Spleen (tissue), 11 donors: Measurements from ENCODE around the gene CLDND1. TPM values are rescaled to one million over a fixed set of nuclear protein-coding genes. Genes with fewer than 3 reads are reported as not detected.

Experiments
- DNase-seq: peaks from one replicate; pipeline ENCODE4 v3.0.0-alpha.2; 2020
- H3K27ac ChIP-seq, 8 donors: fragments of 200-600 bp; sonication (generic) in 7 of 8; 1 replicate in 4 of 8; 2 replicates in 4 of 8; pipeline versions ENCODE4 v1.5.0 to v1.8.0; 2016 to 2021; ENCODE audit warnings: inconsistent platforms in 4 of 8, mild to moderate bottlenecking in 4 of 8, moderate library complexity in 1 of 8
- H3K27me3 ChIP-seq, 7 donors: fragments of 200-600 bp; sonication (generic) in 6 of 7; replicated peaks in 1 of 7; 1 replicate in 4 of 7; 2 replicates in 3 of 7; pipeline versions ENCODE4 v1.5.0 to v1.8.0; 2016 to 2021; ENCODE audit warnings: inconsistent platforms in 3 of 7, mild to moderate bottlenecking in 1 of 7
- H3K36me3 ChIP-seq, 6 donors: fragments of 200-600 bp; sonication (generic) in 5 of 6; 1 replicate in 4 of 6; 2 replicates in 2 of 6; pipeline versions ENCODE4 v1.5.0 to v1.8.0; 2016 to 2021; ENCODE audit warnings: inconsistent platforms in 2 of 6
- H3K4me1 ChIP-seq, 6 donors: fragments of 200-600 bp; sonication (generic) in 5 of 6; 1 replicate in 3 of 6; 2 replicates in 3 of 6; pipeline versions ENCODE4 v1.5.0 to v1.8.0; 2016 to 2021; ENCODE audit warnings: inconsistent platforms in 3 of 6
- H3K4me3 ChIP-seq, 8 donors: fragments of 200-600 bp; sonication (generic) in 7 of 8; 1 replicate in 4 of 8; 2 replicates in 4 of 8; pipeline versions ENCODE4 v1.5.0 to v1.8.0; 2016 to 2021; ENCODE audit warnings: inconsistent platforms in 4 of 8, mild to moderate bottlenecking in 4 of 8, moderate library complexity in 2 of 8
- H3K9me3 ChIP-seq, 8 donors: fragments of 200-600 bp; sonication (generic) in 7 of 8; 1 replicate in 4 of 8; 2 replicates in 4 of 8; pipeline versions ENCODE4 v1.5.0 to v1.8.0; 2016 to 2021; ENCODE audit warnings: inconsistent platforms in 4 of 8
- CTCF ChIP-seq, 11 experiments: fragments of 200-600 bp in 7 of 11; fragments of 450-650 bp in 4 of 11; sonication (generic) in 4 of 11; IDR thresholded peaks in 8 of 11; conservative IDR thresholded peaks in 3 of 11; 1 replicate in 7 of 11; 2 replicates in 4 of 11; pipeline versions ENCODE4 v1.4.0 to v1.8.0; 2016 to 2021; ENCODE audit warnings: antibody characterized with exemption in 11 of 11, inconsistent platforms in 4 of 11, mild to moderate bottlenecking in 1 of 11
- POLR2A ChIP-seq, 3 donors: fragments of 450-650 bp; IDR thresholded peaks; one replicate each; pipeline ENCODE4 v1.5.1; 2017; ENCODE audit warnings: antibody characterized with exemption in 3 of 3, mild to moderate bottlenecking in 1 of 3
- POLR2AphosphoS5 ChIP-seq, 3 donors: sonication (generic); formaldehyde crosslinking; IDR thresholded peaks; one replicate each; pipeline ENCODE4 v1.5.1; 2017; ENCODE audit warnings: antibody characterized with exemption in 3 of 3
- WGBS, 5 donors: extraction: QIAGEN DNeasy Blood & Tissue Kit in 3 of 5; methylation state at CpG; one replicate each; pipeline versions ENCODE4 v1.1.5 to v1.1.7; 2013 to 2018; 5-methylcytosine and 5-hydroxymethylcytosine counted together
- intact Hi-C: fragments of 100-400 bp; cut with DNase I; formaldehyde crosslinking; loops from one replicate; pipeline ENCODE4 v1.15.0; 2023; ENCODE audit warnings: low total_unique reads
- polyA plus RNA-seq, 3 donors: library from polyadenylated mRNA; stranded (reverse); fragments of 200-250 nt; gene quantifications; one replicate each; pipeline ENCODE4 v1.2.1, GENCODE V29; 2013
- total RNA-seq, 7 donors: library from RNA; depleted of rRNA in 3 of 7; stranded (reverse); fragments of >200 nt in 3 of 7; fragmentation: NEBNext Ultra II Directional in 4 of 7; extraction: Animal tissue kit (Norgen Biotek cat#: 25700) in 4 of 7; gene quantifications; one replicate each; pipeline versions ENCODE4 v1.1.0 to v1.2.1, GENCODE V29; 2016 to 2021
- donor health status: healthy with polysubstance abuse.
- donor health status: DM: no; HTN: no; CAD: no; lungs with moderate emphysema.
- donor health status: DM: no; HTN: no; CAD: no.
- donor health status: Bipolar disorder and iron deficiency.
- donor health status: healthy.
- donor health status: DM: no; HTN: no; CAD: no.
- donor health status: DM: yes; HTN: yes; CAD: no.

Gene CLDND1
- total and polyA plus RNA-seq, 10 donors, result 26.1 to 174 (median 95.6) TPM

GRCh38 chr3:98518816-98519215 is 3.9 kb downstream of the CLDND1 start:
- no peak for TF ChIP-seq CTCF (IDR thresholded peaks at IDR 0.05 in 8 of 11, conservative IDR thresholded peaks at IDR 0.05 in 3 of 11)
- TF ChIP-seq POLR2A (IDR thresholded peaks at IDR 0.05), result no peak
- no peak for TF ChIP-seq POLR2AphosphoS5 (IDR thresholded peaks at IDR 0.05)
- no peak overlapping the region for H3K27ac ChIP-seq
- DNase-seq, result no peak
- peaks cover 14 to 53% (median 29%) of the 10 kb centered on the region in 6 donors for H3K4me1 ChIP-seq
- WGBS, 5 donors, result 90 to 99% (median 97%) methylated on average over 2 of the region's 2 CpGs
- intact Hi-C loops, result no loop called here
- H3K27me3 ChIP-seq, result no peaks in the 10 kb centered on the region
- no peak overlapping the region for H3K4me3 ChIP-seq
- H3K9me3 ChIP-seq, result no peaks in the 10 kb centered on the region
- H3K36me3 ChIP-seq, result peaks cover 0 to 73% (median 27%) of the 10 kb centered on the region in 6 donors

GRCh38 chr3:98514948-98515347 is 7.8 kb downstream of the CLDND1 start:
- TF ChIP-seq CTCF (IDR thresholded peaks at IDR 0.05 in 8 of 11, conservative IDR thresholded peaks at IDR 0.05 in 3 of 11) (no peak), POLR2A (IDR thresholded peaks at IDR 0.05) (no peak), POLR2AphosphoS5 (IDR thresholded peaks at IDR 0.05) (no peak)
- peaks cover 0 to 100% (median 35%) of the 10 kb centered on the region in 6 donors for H3K36me3 ChIP-seq
- intact Hi-C loops, result no loop called here
- DNase-seq, result no peak
- peaks cover 0 to 23% (median 11%) of the 10 kb centered on the region in 6 donors for H3K4me1 ChIP-seq
- no peak overlapping the region for H3K27ac ChIP-seq
- H3K27me3 ChIP-seq, result no peaks in the 10 kb centered on the region
- H3K4me3 ChIP-seq, result no peak overlapping the region
- no peaks in the 10 kb centered on the region for H3K9me3 ChIP-seq
- 92 to 100% (median 96%) methylated on average over 1 of the region's 1 CpG for WGBS, 5 donors

- no peaks in the 10 kb centered on the region for H3K9me3 ChIP-seq
- H3K4me1 ChIP-seq, result peaks cover 0 to 11% (median 4%) of the 10 kb centered on the region in 6 donors
- no peak for DNase-seq
- H3K4me3 ChIP-seq, result no peak overlapping the region
- 96 to 100% (median 98%) methylated on average over 3 of the region's 3 CpGs for WGBS, 5 donors
- TF ChIP-seq POLR2A (IDR thresholded peaks at IDR 0.05), result no peak
- TF ChIP-seq CTCF (IDR thresholded peaks at IDR 0.05 in 8 of 11, conservative IDR thresholded peaks at IDR 0.05 in 3 of 11), result no peak
- intact Hi-C loops, result no loop called here
- peaks cover 0 to 100% (median 28%) of the 10 kb centered on the region in 6 donors for H3K36me3 ChIP-seq
- H3K27ac ChIP-seq, result no peak overlapping the region
- H3K27me3 ChIP-seq, result no peaks in the 10 kb centered on the region
Measured at GRCh38 chr3:98513736-98514135, 9.0 kb downstream of the CLDND1 start.

- Histone ChIP-seq H3K27me3 (no peaks in the 10 kb centered on the region), H3K4me3 (no peak overlapping the region), H3K9me3 (no peaks in the 10 kb centered on the region), H3K27ac (no peak overlapping the region), H3K4me1 (peaks cover 0 to 4% (median 0%) of the 10 kb centered on the region in 6 donors), H3K36me3 (peaks cover 0 to 100% (median 22%) of the 10 kb centered on the region in 6 donors)
- no peak for DNase-seq
- TF ChIP-seq POLR2AphosphoS5 (IDR thresholded peaks at IDR 0.05), result no peak
- TF ChIP-seq CTCF (IDR thresholded peaks at IDR 0.05 in 8 of 11, conservative IDR thresholded peaks at IDR 0.05 in 3 of 11), result no peak
- TF ChIP-seq POLR2A (IDR thresholded peaks at IDR 0.05), result no peak
- intact Hi-C loops, result no loop called here
- 62 to 83% (median 81%) methylated on average over 4 of the region's 4 CpGs for WGBS, 5 donors
Measured at GRCh38 chr3:98513091-98513511, 9.6 kb downstream of the CLDND1 start.
